HG03558 (cell line): Measurements from ENCODE around the gene NCEH1.

Source experiments
- ATAC-seq: cut with Tn5 transposase; IDR thresholded peaks from one replicate; pipeline ENCODE4 v1.9.1; 2021; ENCODE audit warnings: moderate number of reproducible peaks; ENCODE audit not compliant: unreplicated experiment; ENCODE audit errors: extremely low read depth

NCEH1 gene

GRCh38 chr3:172617976-172618375 is 92.9 kb downstream of the NCEH1 start:
- ATAC-seq, result no peak

- no peak for ATAC-seq
Measured at GRCh38 chr3:172617013-172617706, 93.7 kb downstream of the NCEH1 start.

- ATAC-seq, result no peak
Measured at GRCh38 chr3:172616031-172616461, 94.8 kb downstream of the NCEH1 start.

GRCh38 chr3:172615296-172615695 is 95.6 kb downstream of the NCEH1 start:
- no peak for ATAC-seq

- no peak for ATAC-seq
Measured at GRCh38 chr3:172614340-172615274, 96.3 kb downstream of the NCEH1 start.

GRCh38 chr3:172613845-172614244 is 97.0 kb downstream of the NCEH1 start:
- no peak for ATAC-seq

- ATAC-seq, result no peak
Measured at GRCh38 chr3:172612871-172613678, 97.8 kb downstream of the NCEH1 start.

GRCh38 chr3:172609750-172610149 is 101.1 kb downstream of the NCEH1 start:
- ATAC-seq, result no peak

- no peak for ATAC-seq
Measured at GRCh38 chr3:172608575-172608974, 102.3 kb downstream of the NCEH1 start.

GRCh38 chr3:172607305-172608121 is 103.4 kb downstream of the NCEH1 start:
- ATAC-seq, result no peak

GRCh38 chr3:172606021-172606420 is 104.8 kb downstream of the NCEH1 start:
- no peak for ATAC-seq

- no peak for ATAC-seq
Measured at GRCh38 chr3:172604895-172605646, 105.8 kb downstream of the NCEH1 start.

- no peak for ATAC-seq
Measured at GRCh38 chr3:172601066-172601832, 109.6 kb downstream of the NCEH1 start.

GRCh38 chr3:172600644-172601065 is 110.2 kb downstream of the NCEH1 start:
- no peak for ATAC-seq

- no peak for ATAC-seq
Measured at GRCh38 chr3:172598904-172599303, 112.0 kb downstream of the NCEH1 start.

GRCh38 chr3:172596394-172596706 is 114.5 kb downstream of the NCEH1 start:
- ATAC-seq, result no peak

GRCh38 chr3:172595664-172596393 is 115.0 kb downstream of the NCEH1 start:
- peak; percentile 19 for ATAC-seq
